Activated T-cell treated with anti-CD3 and anti-CD28 coated beads for 24 hours (primary cell): ENCODE results near the gene RIC8A.
A peak's percentile ranks its signal among the peaks of the same experiment; 100 is the strongest.
"Not testable (repeated sequence)": the region's sequence is repeated elsewhere in the genome, so short reads cannot be mapped to it uniquely, and the experiment has no call there.

Experiments
- DNase-seq: peaks from one replicate; pipeline ENCODE4 v3.0.0-alpha.2; 2020; ENCODE audit warnings: low read depth

The RIC8A gene

DNA sequence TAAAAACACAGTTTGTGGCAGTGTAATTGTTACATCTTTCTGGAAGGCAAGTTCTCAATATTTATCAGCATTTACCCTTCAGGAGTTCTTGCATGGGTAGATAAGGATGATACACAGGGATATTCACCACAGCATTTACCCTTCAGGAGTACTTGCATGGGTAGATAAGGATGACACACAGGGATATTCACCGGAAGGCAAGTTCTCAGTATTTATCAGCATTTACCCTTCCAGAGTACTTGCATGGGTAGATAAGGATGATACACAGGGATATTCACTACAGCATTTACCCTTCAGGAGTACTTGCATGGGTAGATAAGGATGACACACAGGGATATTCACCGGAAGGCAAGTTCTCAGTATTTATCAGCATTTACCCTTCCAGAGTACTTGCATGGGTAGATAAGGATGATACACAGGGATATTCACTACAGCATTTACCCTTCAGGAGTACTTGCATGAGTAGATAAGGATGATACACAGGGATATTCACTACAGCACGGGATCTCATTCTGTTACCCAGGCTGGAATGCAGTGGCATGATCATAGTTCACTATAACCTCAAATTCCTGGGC, 13.2 kb downstream of the RIC8A start:
- DNase-seq, result not testable (repeated sequence)

DNA sequence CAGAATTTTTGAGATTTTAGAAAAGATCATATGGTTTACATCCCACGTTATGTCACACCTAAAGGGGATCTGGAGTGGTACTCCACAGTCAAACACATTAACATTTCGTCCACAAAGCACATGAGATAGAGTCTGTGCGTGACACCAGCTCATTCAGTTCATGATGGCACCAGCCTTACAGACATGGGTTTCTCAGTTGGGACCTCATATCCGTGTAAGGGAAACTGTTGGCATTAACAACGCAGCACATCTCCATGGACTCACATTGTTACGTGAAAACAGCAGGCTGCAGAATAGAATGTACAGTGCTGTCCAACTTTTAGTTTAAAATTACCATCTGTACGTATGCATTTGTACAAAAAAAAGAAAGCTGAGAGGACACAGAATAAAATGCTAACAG, 14.0 kb downstream of the RIC8A start:
- no peak for DNase-seq

DNA sequence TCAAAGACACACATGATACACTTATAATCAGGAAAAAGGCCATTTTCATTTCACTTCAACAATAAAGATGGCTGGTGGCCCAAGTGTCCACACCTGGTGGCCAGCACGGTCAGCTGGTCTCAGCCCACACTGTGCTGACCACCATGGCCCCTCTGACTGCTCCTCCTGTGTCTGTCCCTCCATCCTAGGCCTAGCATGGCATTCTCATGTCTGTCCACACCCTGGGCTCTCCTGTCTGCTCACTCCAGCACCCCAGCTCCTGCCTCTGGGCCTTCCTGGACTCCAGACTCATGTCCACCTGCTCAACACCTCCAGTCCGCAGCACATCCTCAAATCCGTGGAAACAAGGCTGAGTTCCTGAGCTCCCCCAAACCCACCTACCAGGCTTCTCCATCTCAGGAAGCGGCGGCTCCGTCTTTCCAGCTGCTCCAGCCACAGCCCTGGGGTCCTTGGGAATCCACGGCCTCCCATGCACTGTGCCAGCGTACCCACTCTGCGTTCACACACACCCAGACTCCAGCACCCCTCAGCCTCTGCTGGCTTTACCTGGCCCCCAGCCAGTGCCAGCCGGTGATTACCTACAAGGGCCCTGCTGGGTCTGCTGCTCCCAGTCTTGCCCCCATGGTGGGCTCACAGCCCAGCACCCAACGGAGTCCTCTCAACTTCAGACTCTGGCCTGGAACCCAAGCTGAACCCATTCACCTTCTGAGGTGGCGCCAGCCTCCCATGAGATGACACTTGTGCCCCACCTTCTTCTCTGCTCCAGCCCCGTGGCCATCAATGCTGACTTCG, 14.7 kb downstream of the RIC8A start:
- no peak for DNase-seq

DNA sequence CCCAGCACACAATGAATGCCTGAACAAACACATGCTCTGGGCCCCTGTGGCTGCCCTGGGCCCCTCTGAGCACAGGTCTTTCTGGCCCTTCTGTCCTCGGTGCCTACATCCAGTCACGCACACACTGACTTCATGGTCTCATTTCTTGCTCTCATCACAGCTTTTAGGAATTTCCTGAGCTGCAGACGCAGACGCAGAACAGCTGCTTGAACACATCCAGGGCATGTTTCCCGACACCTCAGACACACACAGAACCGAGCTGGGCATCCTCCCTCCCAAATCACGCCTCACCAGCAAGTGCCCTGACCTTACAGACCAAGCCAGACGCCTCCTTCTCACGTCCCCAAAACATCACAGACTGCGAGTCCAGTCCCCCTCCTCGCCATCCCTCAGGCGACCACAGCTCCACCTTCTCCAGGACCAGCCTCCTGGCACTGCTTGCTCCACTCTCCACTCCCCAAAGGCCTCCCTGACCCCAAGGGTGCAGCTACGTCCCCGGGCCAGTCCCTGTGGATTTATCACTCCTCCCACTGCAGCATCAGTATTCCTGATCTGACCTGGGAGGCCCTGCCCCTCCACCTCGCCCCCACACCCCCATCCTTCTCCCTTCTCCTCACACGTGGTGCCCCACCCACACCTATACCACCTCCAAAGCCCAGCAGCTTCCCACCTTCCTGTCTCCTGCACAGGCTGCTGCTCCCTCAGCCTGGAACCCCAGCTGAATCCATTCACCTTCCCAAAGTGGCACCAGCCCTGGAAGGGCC, 15.7 kb downstream of the RIC8A start:
- DNase-seq, result no peak

DNA sequence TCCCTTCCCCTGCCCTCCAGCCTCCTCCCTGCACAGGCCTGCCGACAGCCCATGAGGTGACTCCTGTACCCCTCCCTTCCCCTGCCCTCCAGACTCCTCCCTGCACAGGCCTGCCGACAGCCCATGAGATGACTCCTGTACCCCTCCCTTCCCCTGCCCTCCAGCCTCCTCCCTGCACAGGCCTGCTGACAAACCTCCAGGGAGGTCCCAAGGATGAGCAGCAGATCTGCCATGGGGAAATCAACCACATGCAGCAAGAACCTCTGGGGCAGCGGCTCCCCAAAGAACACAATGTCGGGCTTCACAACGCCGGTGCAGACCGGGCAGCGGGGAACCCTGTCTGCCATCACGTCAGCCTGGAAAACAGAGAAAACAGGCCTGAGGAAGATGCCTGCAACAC, 16.4 kb downstream of the RIC8A start:
- no peak for DNase-seq

DNA sequence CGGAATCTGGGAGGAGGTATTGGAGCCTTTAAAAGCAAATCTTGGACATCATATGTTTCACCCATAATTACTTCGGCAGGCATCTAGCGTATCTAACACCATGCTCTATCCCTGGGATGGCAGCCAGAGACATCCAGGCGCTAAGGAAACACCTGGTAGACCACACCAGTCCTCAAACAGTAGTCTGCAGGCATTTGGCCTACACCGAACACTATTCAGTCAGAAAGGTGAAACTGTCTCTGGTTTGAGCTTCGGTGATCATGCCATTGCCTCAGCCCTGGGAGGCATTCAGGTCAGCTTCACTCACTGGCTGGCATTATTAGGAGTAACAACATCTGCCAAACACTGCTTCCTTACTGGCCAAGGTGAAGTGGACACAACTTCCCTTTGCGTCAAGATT, 16.9 kb downstream of the RIC8A start:
- DNase-seq, result no peak

DNA sequence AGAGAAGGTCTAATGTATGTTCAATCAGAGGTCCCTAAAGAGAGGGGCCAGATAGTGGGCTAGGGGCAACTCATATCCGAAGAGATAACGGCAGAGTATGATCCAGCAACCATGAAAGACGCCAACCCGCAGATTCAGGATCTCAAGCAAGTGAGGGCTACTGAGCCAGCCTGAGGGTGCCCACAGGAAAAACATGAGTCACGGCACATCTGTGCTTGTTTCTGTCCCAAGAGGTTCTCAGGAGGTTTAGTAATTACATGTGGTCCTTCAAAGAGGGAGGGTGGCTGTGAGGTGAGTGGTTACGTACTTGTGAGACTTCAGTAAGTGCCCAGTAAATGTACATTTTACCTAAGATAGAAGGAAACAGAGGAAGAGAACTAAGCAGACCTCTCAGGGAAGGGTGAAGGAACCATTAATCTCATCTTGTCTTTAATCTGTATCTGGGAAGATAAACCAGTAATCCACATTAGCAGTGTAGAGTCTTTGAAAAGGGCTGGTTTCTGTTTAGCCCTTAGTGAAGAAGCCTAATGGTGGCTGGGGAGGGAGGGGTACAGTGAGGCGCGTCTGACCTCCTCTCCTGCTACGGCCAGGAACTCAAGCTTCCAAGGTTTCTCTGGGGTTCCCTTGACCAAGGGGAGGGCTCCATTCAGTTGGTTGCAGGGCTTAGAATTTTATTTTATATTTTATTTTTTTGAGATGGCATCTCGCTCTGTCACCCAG, 18.4 kb downstream of the RIC8A start:
- no peak for DNase-seq

DNA sequence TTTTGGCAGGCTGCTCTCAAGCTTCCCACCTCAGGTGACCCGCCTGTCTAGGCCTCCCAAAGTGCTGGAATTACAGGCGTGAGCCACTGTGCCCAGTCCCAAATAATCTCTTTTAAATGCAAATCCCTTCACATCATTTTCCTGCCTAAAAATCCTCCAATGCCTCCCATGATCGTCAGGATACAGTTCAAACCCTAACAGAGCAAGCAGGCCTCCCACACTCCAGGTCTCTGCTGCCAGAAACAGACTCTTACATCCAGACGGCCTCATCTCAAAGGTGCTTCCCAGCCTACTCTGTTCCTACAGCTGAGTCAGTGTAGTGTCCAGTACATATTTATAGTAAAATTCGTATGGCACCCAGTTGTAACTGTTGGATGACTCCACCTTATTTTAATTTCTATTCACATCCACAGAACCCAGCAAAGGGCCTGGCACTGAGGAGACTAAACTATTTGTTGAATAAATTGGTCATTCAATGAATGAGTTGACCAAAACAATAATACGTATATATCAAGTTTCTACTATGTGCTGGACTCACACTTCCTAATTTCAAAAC, 20.4 kb downstream of the RIC8A start:
- no peak for DNase-seq

DNA sequence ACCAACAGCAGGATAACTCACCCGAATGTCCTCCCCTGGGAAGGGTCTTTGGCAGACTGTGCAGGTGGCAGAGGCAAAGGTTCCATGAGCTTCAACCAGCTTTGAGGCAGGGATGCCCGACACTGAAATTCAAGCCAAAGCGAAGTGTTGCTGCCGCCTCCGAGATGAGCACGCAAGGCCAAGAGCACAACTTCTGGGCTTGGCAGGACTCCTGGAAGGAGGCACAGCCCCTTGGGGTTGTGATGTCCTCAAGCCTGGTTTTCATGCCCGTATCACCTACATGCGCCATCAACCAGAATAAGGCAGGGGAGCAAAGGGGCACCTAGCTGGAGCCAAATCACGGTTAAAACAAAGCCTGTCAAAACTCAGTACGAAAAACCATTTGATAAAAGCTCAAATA, 22.9 kb downstream of the RIC8A start:
- no peak for DNase-seq

DNA sequence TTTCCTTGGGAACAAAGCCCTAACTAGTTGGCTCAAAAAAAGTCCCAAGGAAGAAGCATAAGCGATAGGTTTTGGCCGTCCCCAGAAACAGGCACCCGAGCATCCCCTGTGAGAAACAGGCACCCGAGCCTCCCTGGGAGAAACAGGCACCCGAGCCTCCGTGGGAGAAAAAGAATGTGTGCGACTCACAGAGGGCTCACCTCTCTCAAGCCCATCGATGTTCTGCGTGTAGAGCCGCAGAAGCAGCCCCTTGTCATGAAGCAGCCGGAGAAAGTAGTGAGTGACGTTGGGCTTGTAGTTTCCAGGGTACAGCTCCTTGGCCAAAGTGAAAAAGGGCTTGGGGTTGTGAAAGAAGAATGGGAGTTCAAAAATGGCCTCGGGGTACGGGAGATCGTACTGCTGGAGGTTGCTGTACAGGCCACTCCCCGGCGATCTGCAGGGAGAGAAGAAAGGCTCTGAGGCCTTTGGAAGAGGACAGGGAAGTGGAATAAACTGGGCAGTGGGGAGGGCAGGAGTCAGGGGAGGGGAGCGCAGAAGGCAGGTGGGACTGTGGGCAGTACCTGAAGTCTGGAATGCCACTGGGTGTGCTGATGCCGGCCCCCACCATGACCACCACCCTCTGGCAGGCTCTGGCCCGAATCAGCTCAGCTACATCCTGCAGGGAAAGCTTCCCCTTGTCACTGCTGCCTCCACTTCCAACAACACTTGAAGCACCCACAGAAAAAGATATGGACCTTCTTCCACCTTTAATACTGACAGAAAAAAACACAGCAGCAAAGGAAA, 25.5 kb downstream of the RIC8A start:
- DNase-seq, result no peak

DNA sequence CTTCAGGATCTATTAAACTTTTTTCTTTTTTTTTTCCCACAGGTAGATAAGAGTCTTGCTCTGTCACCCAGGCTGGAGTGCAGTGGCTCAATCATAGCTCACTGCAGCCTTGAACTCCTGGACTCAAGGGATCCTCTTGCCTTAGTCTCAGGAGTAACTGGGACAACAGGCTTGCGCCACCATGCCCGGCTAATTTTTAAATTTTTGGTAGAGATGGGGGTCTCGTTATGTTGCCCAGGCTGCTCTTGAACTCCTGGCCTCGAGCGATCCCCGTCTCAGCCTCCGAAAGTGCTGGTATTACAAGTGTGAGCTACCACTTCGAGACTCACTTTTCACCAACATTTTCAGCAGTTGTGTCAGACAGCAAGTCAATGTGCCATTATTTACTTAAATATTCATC, 27.7 kb downstream of the RIC8A start:
- no peak for DNase-seq

DNA sequence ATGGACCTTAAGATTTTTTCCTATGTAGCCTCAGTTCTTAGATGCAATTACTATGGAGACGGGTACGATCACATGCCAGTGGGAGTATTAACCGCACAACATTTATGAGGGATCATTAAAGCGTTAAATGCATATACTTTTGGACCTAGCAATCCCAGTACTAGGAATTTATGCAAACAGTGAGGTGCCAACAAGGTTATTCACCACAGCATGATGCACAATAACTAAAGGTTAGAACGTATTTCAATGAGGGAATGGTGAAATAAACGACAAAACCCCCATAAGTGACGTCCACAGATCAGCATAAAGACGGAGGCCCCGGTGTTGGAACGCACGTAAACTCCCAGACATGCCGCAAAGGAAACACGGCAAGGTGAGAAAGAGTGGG, 28.1 kb downstream of the RIC8A start:
- peak; percentile 69 for DNase-seq

DNA sequence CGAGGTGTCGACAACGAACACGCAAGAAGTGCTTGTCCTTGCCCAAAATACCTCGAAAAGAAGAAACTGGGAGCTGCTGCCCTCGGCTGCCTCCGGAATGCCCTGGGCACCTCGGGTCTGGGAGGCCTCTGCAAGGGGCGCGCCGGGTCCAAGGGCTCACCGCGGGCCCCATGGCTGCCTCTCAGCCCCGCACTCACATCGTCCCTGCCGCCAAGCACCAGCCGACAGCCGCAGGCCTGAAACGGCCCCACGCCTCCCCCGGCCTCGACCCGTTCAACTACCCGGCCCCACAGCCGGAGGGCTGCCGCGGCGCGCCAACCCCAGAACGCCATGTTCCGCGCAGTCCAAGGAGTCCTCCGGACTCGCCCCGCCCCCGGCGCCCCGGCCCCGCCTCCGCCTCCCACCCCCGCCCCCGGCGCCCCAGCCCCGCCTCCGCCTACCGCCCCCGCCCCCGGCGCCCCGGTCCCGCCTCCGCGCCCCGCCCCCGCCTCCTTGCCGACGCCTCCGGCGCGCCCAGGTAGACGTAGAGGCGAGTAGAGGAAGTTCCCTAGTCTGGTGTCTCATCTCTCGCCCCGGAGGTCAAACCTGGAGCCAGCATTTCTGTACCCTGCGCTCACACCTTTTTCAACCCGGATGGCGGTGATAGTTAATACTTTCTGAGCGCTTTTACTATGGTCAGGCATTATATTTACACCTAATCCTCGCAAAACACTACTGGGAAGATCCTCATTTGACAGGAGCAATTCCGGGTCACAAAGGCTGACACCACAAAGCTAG, 28.7 kb downstream of the RIC8A start, which contains the start of gene SIRT3:
Gene SIRT3, minus strand, starts transcription at position 346 of the 777 bp plus-strand sequence. Its CDS starts 14 bp downstream, at position 332.
- peak; percentile 71 for DNase-seq

DNA sequence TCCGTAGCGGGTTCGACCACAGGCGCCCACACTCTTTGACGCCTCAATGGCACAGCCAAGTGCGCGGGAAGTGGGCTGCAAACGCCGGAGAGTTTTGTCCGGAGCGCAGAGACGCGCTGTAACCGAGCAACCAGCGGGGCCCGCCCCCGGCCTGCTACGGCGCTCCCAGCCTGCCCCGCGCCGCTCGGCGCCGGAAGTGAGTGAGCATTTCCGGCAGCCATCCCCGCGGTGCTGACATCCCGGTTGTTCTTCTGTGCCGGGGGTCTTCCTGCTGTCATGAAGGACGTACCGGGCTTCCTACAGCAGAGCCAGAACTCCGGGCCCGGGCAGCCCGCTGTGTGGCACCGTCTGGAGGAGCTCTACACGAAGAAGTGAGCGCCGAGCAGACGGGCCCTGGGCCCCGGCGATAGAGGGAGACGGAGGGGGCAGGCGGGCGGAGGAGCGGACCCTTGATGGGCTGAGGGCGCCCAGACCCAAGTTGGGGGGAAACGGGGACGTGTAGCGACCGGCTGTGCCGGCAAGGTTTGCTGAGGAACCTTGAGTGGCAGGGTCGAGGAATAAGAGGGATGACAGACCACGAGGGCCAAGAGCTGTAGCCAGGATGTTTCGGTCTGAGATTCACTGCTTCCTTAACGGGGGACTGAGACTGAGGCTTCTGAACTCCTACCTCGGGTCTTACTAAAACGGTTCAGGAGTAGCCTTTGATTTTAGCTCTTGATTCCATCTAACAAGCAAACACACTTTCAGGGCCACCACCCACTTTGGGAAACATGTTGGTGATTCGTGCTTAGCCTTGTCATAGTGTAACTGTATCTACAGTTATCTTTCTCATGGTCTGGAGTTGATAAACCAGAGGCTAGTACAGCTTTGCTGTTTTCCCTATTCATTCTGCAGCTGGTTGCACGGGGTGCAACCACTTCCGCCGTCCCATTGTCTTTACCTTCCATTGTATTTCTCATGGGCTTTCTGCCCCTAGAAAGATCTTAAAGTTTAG, 29.6 kb downstream of the RIC8A start, which contains the start of gene PSMD13:
Gene PSMD13, plus strand, starts transcription at position 203 of the 994 bp plus-strand sequence. Its CDS starts 74 bp downstream, at position 277.
- peak; percentile 83 for DNase-seq

DNA sequence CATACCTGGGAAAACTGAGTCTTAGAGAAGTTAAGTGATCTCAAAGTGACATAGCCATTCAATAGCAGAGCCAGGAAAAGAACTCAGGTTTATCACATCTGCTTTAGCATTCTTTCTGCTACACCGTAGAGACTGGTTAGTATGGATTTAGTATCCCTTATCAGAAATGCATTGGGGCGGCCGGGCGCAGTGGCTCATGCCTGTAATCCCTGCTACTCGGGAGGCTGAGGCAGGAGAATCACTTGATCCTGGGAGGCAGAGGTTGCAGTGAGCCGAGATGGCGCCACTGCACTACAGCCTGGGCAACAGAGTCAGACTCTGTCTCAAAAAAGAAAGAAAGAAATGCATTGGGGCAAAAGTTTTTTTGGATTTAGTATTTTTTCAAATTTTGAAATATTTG, 30.8 kb downstream of the RIC8A start:
- not testable (repeated sequence) for DNase-seq

DNA sequence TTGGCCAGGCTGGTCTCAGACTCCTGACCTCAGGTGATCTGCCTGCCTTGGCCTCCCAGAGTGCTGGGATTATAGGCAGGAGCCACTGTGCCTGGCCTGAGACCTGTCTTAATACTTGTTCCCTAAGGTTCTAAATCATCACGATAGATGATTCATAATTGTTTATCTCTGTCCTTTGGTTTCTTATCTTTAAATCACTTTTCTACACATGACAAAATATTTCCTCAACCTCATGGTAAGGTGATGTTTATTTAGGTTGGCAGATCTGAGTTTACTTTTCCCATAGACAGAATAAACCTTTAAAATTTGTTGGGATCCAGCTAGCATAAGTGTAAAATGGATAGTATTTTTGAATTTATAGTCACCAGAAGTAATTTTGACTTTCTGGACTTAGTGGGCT, 32.8 kb downstream of the RIC8A start:
- no peak for DNase-seq

DNA sequence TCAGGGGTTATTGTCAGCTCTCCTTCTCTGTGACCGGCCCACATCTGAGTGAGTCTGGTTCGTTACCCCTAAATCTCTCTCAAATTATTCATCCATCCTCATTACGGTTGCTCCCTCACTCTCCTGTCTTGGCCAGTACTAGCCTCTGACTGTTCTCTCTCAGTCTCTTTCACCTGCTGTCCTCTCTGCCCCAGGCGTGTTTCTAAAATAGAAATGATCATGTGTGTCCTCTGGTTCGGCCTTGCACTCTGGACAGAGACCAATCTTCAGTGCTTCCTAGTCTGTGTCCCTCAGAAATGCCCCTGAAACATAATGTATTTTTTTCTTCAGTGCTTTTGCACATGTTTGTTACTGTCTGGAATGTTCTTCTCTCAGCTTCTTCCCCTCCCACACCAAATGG, 34.1 kb downstream of the RIC8A start:
- DNase-seq, result no peak

DNA sequence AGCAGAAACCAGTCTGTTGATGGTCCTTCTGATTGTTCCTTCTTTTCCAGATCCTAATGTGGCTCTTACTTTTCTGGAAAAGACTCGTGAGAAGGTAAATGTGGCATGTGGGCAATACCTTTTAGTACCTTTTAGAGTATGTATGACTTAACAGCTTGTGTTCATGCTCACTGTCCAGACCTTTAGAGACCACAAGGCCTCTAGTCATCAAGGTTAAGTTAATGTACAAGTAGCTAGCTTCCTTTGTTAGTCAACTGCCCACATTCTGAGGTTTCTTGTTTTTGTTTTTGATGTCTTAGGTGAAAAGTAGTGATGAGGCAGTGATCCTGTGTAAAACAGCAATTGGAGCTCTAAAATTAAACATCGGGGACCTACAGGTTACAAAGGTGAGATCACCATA, 36.9 kb downstream of the RIC8A start:
- DNase-seq, result no peak

DNA sequence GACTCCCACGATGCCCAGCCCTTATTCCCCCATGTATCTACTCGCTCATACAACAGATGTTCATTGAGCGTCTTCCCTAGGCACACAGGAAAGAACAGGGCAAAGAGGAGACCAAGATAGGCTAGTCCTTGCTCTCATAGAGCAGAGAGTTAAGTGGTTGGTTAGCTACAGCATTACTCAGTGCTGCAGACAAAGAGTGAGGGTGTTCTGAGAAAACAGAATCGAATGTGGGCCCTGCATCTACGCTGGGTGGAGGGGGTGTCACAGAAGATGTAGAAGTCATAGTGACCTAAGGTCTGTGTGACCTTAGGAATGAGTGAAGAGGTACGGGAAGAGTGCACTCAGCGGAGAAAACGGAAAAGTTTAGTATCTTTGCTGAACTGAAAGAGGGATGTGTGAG, 41.6 kb downstream of the RIC8A start:
- DNase-seq, result no peak
